OCI-LY7 (cell line): ENCODE results near the gene DHRSX. TPM values are rescaled to one million over a fixed set of nuclear protein-coding genes. Genes with fewer than 3 reads are reported as not detected.

Experiments used
- BruUV-seq: library from RNA; stranded (reverse); fragments of 400-500 nt; replicated peaks from 2 replicates; lab custom pipeline; 2021; lab: Mats Ljungman, UMichigan
- CTCF ChIA-PET: fragments of 300-600 bp; sonication (Branson Sonifier 250); formaldehyde crosslinking; loops from one replicate; lab custom pipeline; 2022; ENCODE audit warnings: antibody characterized with exemption; ENCODE audit not compliant: unreplicated experiment; lab: Charles Lee
- POLR2A ChIA-PET: fragments of 300-600 bp; sonication (Branson Sonifier 250); formaldehyde crosslinking; loops from one replicate; lab custom pipeline; 2022; ENCODE audit warnings: antibody characterized with exemption; lab: Charles Lee
- DNase-seq: peaks from one replicate; pipeline ENCODE4 v3.0.0-alpha.2; 2015; ENCODE audit warnings: low spot score
- H2AFZ ChIP-seq: fragments of 200-600 bp; sonication (generic), shearing (Covaris generic); 2 replicates; pipeline ENCODE4 v1.6.1; 2014; ENCODE audit warnings: mild to moderate bottlenecking, antibody characterized with exemption, low read length, moderate library complexity
- H3K27ac ChIP-seq: fragments of 200-600 bp; sonication (generic); 2 replicates; pipeline ENCODE4 v1.5.1; 2014; ENCODE audit warnings: mixed run types, low read depth, mild to moderate bottlenecking, moderate library complexity, low read length, inconsistent platforms; ENCODE audit not compliant: poor library complexity, severe bottlenecking
- H3K36me3 ChIP-seq: fragments of 200-600 bp; sonication (generic); 2 replicates; pipeline ENCODE4 v1.6.1; 2014; ENCODE audit warnings: mild to moderate bottlenecking, antibody characterized with exemption, low read length, moderate library complexity, mixed read lengths; ENCODE audit not compliant: insufficient read depth
- H3K4me1 ChIP-seq: fragments of 200-600 bp; sonication (generic); 2 replicates; pipeline ENCODE4 v1.5.1; 2014; ENCODE audit warnings: mild to moderate bottlenecking, low read length; ENCODE audit not compliant: insufficient read depth, poor library complexity, severe bottlenecking
- H3K4me2 ChIP-seq: fragments of 200-600 bp; sonication (generic); 2 replicates; pipeline ENCODE4 v1.6.1; 2014; ENCODE audit warnings: mild to moderate bottlenecking, low read length
- H3K4me3 ChIP-seq: fragments of 200-600 bp; sonication (generic); 2 replicates; pipeline ENCODE4 v1.5.1; 2014; ENCODE audit warnings: mild to moderate bottlenecking, low read depth, low read length; ENCODE audit not compliant: poor library complexity, severe bottlenecking
- H3K79me2 ChIP-seq: fragments of 200-600 bp; sonication (generic); 2 replicates; pipeline ENCODE4 v1.6.1; 2016; ENCODE audit warnings: low read depth, mild to moderate bottlenecking, low read length, moderate library complexity, mixed read lengths; ENCODE audit not compliant: insufficient read depth
- H3K9me2 ChIP-seq: fragments of 200-600 bp; sonication (generic); 2 replicates; pipeline ENCODE4 v1.6.1; 2016; ENCODE audit warnings: mild to moderate bottlenecking, low read length, mixed read lengths; ENCODE audit not compliant: insufficient read depth
- H3K9me3 ChIP-seq: fragments of 200-600 bp; sonication (generic); 2 replicates; pipeline ENCODE4 v1.6.1; 2014; ENCODE audit warnings: mild to moderate bottlenecking, mixed run types, low read length, mixed read lengths
- H4K20me1 ChIP-seq: fragments of 200-600 bp; sonication (generic); 2 replicates; pipeline ENCODE4 v1.6.1; 2014; ENCODE audit warnings: mild to moderate bottlenecking, antibody characterized with exemption, low read length, moderate library complexity, mixed read lengths; ENCODE audit not compliant: insufficient read depth
- EZH2phosphoT487 ChIP-seq: fragments of 200-600 bp; sonication (generic); IDR thresholded peaks from 2 replicates; pipeline ENCODE4 v1.6.1; 2018; ENCODE audit warnings: low read depth, borderline replicate concordance, mild to moderate bottlenecking, mixed run types, antibody characterized with exemption, low read length, moderate library complexity, mixed read lengths
- intact Hi-C: fragments of 100-400 bp; cut with micrococcal nuclease; formaldehyde crosslinking; loops from one replicate; pipeline ENCODE4 v1.10.0; 2022; ENCODE audit not compliant: unreplicated experiment
- total RNA-seq, 2 experiments: library from RNA; depleted of rRNA in 1 of 2; stranded (reverse); fragments of >200 nt in 1 of 2; shearing (Covaris generic) in 1 of 2; gene quantifications; 2 replicates each; pipeline ENCODE4 v1.2.3, GENCODE V29; 2014 to 2022
- TF ChIP-seq, protein P1 (sequence below): fragments of 200-600 bp; sonication (generic); conservative IDR thresholded peaks from 2 replicates; pipeline ENCODE4 v1.5.1; 2014; ENCODE audit warnings: mild to moderate bottlenecking, antibody characterized with exemption, low read length, moderate library complexity, mixed read lengths

DHRSX gene
- total RNA-seq, 2 experiments from 2014 or later = 25.2 to 30.9 TPM

DNA sequence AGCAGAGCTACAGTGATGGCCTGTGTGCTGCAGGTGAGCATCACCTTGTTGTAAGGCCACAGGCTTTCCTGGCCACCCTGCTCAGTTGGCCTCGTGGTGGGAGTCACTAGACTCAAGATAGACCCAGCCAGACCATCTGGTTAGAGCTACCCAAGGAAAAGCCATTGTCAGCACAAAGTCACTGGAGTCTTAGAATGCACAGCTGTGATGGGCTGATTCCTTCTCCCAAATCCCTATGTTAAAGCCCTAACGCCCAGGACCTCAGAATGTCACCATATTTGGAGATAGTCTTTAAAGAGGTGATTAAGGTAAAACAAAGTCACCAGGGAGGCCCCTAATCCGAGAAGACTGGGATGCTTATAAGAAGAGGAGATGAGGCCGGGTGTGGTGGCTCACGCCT, 173.4 kb downstream of the DHRSX start:
- ChIA-PET POLR2A (no interaction called here), CTCF (no interaction called here)
- no peaks in the 10 kb centered on the region for H3K4me1 ChIP-seq
- H3K36me3 ChIP-seq = no peaks in the 10 kb centered on the region
- no peaks in the 10 kb centered on the region for H4K20me1 ChIP-seq
- H3K27ac ChIP-seq = no peak overlapping the region
- no peak for DNase-seq
- no peaks in the 10 kb centered on the region for H3K9me2 ChIP-seq
- no peak overlapping the region for H2AFZ ChIP-seq
- no peak overlapping the region for H3K4me2 ChIP-seq
- BruUV-seq = no TSS peak
- H3K9me3 ChIP-seq = no peaks in the 10 kb centered on the region
- TF ChIP-seq, protein P1, sequence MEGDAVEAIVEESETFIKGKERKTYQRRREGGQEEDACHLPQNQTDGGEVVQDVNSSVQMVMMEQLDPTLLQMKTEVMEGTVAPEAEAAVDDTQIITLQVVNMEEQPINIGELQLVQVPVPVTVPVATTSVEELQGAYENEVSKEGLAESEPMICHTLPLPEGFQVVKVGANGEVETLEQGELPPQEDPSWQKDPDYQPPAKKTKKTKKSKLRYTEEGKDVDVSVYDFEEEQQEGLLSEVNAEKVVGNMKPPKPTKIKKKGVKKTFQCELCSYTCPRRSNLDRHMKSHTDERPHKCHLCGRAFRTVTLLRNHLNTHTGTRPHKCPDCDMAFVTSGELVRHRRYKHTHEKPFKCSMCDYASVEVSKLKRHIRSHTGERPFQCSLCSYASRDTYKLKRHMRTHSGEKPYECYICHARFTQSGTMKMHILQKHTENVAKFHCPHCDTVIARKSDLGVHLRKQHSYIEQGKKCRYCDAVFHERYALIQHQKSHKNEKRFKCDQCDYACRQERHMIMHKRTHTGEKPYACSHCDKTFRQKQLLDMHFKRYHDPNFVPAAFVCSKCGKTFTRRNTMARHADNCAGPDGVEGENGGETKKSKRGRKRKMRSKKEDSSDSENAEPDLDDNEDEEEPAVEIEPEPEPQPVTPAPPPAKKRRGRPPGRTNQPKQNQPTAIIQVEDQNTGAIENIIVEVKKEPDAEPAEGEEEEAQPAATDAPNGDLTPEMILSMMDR = no peak
- TF ChIP-seq EZH2phosphoT487 = no peak
- no peaks in the 10 kb centered on the region for H3K79me2 ChIP-seq
- intact Hi-C loops = no loop called here
- H3K4me3 ChIP-seq = no peak overlapping the region

DNA sequence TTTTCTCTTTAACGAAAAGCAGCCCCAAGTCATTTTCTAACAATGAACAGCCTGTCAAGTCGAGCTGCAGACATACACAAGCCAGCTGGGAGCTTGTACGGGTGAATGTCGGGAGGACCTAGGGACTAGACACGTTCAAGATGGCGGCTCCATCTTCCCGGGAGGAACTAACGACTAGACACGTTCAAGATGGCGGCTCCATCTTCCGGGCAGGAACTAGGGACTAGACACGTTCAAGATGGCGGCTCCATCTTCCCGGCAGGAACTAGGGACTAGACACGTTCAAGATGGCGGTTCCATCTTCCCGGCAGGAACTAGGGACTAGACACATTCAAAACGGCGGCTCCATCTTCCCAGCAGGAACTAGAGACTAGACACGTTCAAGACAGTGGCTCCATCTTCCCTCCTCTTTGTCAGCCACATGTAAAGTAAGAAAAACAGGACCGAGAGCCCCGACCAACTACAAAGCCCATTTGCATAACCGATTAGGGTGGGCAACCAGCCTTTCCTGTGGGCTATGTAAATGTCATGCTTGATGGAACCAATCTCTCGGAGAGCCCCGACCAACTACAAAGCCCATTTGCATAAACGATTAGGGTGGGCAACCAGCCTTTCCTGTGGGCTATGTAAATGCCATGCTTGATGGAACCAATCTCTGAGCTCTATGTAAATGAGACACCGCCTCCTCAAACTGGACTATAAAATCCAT, 175.5 kb downstream of the DHRSX start:
- no peak for TF ChIP-seq EZH2phosphoT487
- TF ChIP-seq, protein P1 = no peak
- ChIA-PET CTCF (no interaction called here), POLR2A (no interaction called here)
- DNase-seq = no peak
- Histone ChIP-seq H4K20me1 (no peaks in the 10 kb centered on the region), H3K79me2 (no peaks in the 10 kb centered on the region), H3K4me1 (no peaks in the 10 kb centered on the region), H3K27ac (no peak overlapping the region), H3K9me2 (no peaks in the 10 kb centered on the region), H2AFZ (no peak overlapping the region), H3K4me3 (no peak overlapping the region), H3K9me3 (no peaks in the 10 kb centered on the region), H3K36me3 (no peaks in the 10 kb centered on the region), H3K4me2 (no peak overlapping the region)
- intact Hi-C loops = no loop called here
- BruUV-seq = no TSS peak

DNA sequence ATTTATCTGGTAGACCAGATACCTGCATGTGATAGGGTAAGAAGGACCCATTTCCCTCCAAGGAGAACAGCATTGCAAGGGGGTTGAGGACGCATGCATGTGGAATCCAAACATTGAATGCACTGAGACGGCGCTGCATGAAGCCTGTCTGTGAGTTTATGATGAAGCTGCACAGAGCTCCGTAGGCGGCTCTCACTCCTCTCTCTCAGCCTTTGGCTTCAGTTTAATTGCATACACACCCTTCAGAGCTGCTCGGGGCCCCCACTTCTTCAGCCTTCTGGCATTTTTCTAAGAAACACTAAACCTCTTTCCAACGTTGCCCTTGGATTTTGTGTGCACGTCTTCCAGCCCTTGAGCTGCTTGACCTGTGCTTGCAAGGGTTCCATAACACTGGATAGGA, 176.6 kb downstream of the DHRSX start:
- BruUV-seq = no TSS peak
- ChIA-PET CTCF (no interaction called here), POLR2A (no interaction called here)
- no peak for DNase-seq
- intact Hi-C loops = no loop called here
- no peak overlapping the region for H3K27ac ChIP-seq
- no peaks in the 10 kb centered on the region for H3K9me2 ChIP-seq
- TF ChIP-seq EZH2phosphoT487 = no peak
- TF ChIP-seq, protein P1 = no peak
- no peak overlapping the region for H3K4me2 ChIP-seq
- no peaks in the 10 kb centered on the region for H3K9me3 ChIP-seq
- no peak overlapping the region for H2AFZ ChIP-seq
- no peaks in the 10 kb centered on the region for H3K79me2 ChIP-seq
- H4K20me1 ChIP-seq = no peaks in the 10 kb centered on the region
- no peaks in the 10 kb centered on the region for H3K4me1 ChIP-seq
- H3K4me3 ChIP-seq = no peak overlapping the region
- no peaks in the 10 kb centered on the region for H3K36me3 ChIP-seq
